NCI-H2196 treated with DMSO at 0.1 percent for 48 hours (cell line): ENCODE measurements around the gene RANBP10.

Experiments used
- DNase-seq: peaks from one replicate; lab custom pipeline; 2025; ENCODE audit not compliant: unreplicated experiment; lab: John Stamatoyannopoulos, UW

RANBP10 gene

DNA sequence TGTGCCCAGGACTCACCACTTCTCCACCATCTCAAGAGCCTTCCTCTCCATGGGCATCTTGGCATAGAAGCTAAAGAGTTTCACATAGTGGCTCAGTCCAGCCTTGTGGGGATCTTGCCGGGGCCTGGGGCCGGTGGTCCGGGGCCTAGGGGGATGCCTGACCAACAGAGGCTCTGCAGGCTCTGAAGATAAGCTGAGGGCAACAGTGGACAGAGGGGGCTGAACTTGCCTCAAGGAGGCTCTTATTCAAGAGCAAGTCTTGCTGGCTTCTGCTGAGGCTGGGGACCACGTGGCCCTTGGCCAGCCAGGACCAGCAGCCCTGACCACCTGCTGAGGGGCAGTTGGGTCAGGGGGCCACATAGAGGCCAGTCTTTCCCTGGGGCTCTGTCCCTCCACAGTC, 22.3 kb upstream of the RANBP10 start:
- DNase-seq, result no peak

DNA sequence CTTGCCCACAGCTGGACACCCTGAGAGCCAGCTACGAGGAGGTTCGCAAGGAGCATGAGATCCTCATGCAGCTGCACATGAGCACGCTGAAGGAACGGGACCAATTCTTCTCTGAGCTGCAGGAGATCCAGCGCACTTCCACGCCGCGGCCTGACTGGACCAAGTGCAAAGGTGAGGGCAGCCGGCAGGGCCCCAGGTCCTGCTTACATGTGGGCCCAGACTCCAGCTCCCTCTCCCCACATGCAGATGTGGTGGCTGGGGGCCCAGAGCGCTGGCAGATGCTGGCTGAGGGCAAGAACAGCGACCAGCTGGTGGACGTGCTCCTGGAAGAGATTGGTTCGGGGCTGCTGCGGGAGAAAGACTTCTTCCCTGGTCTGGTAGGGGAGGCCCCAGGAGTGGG, 19.5 kb upstream of the RANBP10 start:
- no peak for DNase-seq

DNA sequence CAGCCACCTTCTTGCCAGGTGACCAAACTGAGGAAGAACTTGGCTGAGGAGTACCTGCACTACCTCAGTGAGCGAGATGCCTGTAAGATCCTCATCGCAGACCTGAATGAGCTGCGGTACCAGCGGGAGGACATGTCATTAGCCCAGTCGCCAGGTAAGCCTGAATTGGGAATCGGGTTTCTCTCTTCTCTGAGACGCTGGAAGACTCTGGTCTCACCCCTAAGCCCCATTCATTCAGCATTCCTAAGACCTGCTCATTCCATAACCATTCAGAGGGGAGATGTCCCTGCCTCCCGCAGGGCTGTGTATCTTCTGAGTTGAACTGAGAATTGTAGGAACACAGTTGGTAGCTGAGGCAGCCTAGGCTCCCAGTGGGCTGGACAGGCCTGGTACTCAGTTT, 18.8 kb upstream of the RANBP10 start:
- DNase-seq, result no peak

DNA sequence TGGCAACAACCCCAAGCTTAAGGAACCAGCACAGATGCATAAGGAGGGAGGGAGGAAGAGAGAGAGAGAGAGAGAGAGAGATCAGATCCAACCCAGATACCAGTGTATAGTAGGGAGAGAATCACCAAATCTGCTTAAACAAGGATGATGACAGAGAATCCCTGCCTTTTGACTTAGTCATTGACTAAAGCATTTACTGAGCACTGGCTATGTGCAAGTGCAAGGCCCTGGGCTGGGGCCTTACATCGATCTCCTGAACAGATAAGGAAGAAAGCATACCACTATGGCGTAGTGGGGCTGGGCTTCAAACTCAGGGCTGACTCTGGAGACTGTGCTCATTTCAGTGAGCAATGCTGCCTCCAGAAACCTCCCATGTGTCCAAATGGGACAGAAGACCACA, 16.2 kb upstream of the RANBP10 start:
- DNase-seq, result no peak

DNA sequence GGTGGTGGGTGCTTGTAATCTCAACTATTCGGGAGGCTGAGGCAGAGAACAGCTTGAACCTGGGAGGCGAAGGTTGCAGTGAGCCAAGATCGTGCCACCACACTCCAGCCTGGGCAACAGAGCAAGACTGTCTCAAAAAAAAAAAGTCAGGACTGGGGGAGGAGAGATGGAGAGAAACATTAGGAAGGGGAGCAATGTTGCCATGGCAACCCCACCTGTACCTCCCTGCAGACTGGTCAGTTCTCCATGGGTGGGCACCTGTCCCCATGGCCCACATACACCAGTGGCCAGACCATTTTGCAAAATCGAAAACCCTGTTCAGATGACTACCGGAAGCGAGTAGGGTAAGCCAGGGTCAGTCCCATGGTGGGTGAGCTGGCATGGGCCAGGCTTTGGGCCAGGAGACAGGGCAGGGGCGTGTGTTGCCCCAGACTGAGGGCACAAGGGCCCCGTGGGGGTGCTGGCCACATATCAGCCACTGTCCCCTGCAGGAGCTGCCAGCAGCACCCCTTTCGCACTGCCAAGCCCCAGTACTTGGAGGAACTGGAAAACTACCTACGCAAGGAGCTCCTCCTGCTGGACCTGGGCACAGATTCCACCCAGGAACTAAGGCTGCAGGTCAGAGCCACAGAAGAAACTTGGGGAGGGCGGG, 14.4 kb upstream of the RANBP10 start:
- no peak for DNase-seq

DNA sequence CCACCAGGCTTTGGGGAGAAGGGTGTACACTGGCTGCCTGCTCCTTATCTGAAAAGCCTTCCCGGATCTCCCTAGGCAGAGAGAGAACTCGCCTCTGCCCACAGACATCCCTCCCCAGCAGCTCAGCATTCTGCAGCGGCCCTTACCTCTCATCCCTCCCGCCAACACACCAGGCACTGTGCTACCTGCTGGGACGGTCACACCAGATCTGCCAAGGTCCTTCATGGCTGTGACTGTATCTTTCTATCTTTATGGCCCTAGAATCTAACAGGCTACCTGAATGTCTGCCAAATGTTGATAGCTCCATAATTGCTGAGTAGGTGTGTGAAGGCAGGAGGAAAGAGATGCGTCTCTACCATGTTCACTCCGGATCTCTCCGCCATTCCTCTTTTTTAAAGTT, 8.2 kb upstream of the RANBP10 start:
- no peak for DNase-seq

DNA sequence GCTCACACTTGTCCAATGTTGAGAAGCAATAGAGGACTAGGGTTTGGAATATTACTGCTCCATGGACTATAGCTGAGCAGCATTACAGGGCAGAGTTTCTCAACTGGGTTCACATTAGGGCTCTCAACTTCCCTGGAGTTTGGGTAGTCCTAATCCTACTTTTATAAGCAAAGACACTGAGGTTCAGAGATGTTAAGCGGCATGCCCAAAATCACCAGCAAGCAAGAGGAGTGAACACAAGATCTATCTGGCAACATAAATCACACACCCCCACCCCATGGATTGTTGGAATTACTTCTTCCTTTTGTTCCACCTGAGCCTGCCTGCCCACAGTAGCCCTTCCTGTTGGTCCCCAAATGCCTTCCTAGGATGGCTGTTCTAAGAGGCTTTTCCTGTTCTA, 5.5 kb upstream of the RANBP10 start:
- DNase-seq, result no peak

DNA sequence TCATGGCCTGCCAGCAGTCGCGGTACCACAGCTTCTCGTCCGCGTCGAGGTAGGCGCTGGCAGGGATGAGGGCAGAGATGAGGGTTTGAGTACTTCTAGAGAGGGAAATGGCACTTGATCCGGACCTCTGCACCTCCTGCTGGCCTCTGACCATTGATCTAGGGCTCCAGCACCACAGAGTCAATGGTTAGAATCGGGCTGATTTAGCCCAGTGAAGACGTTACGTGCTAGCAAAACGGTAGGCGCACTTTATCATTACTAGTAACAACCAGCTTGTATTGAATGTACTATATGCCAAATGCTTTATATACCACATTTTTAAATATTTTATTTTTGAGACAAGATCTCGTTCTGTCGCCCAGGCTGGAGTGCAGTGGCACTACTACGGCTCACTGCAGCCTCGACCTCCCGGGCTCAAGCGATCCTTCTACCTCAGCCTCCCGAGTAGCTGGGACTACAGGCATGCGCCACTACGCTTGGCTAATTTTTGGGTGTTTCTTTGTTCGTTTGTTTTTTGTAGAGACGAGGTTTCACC, 855 bp upstream of the RANBP10 start:
- DNase-seq, result no peak

DNA sequence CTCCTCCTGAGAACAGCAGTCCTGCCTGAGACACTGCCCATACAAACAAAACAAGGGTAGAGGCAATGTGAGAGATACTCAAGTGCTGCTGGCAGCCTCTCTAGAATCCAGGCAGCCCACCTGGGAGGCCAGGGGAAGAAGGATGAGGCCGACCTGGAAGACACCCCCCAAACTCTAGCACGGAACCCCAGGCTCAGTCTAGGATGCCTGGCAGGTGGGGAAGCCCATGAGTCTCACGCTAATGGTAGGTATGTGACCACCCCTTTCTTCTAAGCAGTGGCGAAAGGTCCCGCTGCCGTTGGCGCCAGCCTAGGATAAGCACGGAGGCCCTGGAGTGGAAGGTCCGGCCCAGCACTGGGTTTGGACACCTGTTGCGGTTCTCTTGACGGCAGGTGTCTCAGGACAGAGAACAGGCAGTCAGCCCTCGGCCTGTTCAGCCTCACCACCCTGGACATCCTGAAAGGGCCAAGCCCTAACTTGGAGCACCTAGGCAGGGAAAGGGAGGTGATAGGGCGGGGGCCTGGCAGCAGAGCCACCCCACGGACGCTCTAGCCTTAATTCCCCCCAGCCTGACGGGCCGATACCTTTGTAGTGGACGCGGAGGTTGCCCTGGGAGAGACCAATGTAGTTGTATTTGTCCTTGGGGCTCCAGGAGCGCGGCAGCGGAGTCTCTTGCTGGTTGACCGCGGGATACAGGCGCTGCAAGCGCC, 487 bp downstream of the RANBP10 start:
- DNase-seq, result no peak

DNA sequence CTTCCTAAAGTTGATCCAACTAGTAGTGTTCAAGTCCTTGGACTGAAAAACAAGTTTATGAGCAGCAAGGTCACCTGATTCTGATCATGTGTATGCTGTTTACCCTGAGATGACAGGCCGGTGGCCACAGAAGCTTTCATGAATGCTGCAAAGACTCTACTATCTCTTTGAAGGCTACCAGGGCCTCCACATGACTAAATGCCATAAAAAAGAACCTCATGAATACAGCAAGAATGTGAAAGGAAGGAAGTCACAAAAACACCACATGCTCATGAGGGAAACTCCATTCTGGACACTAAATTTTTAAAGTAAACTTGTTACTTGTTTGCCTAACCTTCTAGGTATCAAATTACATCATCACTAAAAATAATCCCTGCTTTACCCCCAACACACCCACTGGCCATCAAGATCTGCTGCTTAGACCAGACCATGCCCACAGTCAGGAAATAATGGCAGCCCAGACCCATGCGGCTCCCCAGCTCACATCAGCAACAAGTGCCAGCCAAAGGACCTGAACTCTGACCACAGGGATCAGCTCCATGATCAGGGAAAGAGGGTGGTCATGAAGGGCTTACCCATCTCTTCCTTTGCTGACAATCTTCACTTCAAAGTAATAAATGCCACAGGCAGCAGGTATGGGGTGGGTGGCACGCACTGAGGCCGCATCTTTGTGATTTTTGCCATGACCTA, 1.4 kb downstream of the RANBP10 start:
- DNase-seq, result no peak

DNA sequence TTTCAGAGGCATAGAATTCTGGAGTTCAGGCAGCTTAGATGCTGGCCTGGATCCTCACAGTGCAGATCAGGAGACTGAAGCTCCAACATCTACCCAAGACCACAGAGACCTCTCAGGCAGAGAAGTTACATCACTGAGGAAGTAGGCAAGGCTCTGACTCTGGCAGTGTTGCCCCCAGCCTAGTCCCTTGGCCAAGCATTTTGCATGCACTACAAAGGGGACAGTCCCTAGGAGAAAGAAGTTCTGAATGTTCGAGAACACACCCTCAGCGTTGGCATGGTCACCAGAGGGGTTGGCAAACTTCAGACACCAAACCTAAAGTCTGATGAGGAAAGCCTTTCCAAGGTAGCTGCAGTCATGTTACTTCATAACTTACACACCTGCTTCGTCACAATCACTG, 2.5 kb downstream of the RANBP10 start:
- no peak for DNase-seq

DNA sequence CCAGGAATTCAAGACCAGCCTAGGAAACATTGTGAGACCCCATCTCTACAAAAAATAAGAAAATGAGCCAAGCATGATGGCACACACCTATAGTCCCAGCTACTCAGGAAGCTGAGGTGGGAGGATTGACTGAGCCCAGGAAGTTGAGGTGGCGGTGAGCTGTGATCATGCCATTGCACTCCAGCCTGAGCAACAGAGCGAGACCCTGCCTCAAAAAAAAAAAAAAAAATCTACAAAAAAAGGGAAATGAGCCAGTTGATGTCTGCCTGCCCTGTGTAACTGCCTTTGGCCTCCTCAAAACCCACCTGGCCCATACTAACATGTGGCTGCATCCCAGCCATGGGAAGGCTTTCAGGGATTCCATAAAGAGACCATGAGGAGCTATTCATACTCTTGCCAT, 4.5 kb downstream of the RANBP10 start:
- DNase-seq, result no peak

DNA sequence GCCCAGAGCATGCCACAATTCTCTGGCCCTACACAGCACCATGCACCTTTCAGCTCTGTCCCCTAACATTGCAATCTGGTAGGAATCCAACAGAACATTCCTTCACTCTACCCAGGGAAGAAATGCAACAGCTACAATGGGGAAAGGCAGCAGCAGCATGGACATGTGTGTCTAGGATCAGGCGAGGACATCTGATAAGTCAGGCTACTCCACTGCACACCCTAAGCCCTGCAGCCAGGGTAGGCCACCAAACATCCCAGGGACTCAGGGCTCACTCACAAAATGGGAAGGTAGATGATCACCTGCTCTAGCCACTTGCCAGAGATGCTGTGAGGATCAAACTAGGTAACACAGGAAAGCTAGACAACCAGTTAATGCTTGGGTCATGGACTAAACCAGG, 5.1 kb downstream of the RANBP10 start:
- DNase-seq, result no peak

DNA sequence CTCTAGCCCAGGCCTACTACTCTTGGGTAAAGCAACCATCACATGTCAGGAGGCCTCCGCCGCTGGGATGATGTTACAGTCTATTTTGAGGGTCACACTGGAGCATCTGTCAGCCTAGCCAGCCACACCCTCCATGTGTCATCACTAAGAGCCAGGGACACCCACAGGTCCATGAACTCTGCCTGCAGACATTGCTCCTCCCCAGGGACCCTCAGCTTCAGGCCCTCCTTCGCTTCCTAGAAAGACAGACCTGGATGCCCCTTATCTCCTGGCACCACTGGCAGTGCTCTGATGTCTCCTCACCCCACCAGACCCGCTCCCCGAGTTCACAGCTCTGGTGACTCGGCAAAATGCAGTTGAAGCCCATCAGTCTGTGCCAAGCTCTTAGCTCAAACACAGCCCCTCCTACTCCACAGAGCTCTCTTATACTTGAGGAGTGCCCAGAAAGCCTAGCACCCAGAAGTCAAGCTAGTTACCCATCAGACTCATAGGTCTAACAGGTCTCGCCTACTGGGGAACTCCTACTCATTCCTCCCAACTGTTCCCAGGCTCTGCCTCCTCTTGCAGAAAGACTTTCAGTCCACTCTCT, 5.9 kb downstream of the RANBP10 start:
- no peak for DNase-seq

DNA sequence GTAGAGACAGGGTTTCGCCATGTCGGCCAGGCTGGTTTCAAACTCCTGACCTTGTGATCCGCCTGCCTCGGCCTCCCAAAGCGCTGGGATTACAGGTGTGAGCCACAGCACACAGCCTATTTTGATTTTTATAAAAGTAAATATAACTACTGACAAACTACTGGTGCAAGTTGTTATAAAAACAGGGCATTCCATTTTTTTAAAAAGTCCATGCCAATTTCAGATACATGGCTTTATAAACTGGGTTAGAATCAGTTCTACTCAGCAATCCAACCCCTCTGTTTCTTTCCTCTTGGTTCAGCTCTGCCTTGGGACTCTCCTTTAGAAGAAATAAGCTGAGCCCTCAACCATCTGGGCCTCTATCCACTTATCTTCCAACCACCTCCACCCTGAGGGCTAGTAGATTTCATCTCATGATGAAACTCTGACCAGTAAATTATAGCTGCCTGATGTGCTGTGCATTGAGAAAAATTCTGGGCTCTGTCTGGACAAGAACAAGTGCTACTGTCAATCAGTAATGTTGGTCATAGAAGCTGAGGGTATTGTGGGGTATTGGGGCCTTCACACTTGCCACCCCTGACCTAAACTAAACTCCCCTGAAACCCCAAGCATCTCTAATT, 10.2 kb downstream of the RANBP10 start:
- no peak for DNase-seq

DNA sequence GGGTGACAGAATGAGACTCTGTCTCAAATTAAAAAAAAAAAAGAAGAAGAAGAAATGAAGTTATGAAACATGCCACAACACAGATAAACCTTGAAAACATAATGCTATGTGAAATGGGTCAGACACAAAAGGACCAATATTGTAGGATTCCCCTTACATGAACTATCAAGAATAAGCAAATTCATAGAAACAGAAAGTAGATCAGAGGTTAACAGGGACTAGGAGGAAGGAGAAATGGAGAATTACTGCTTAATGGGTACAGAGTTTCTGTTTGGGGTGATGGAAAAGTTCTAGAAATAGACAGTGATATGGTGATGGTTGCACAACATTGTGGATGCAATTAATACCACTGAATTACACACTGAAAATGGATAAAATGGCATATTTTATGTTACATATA, 16.3 kb downstream of the RANBP10 start:
- DNase-seq, result no peak

DNA sequence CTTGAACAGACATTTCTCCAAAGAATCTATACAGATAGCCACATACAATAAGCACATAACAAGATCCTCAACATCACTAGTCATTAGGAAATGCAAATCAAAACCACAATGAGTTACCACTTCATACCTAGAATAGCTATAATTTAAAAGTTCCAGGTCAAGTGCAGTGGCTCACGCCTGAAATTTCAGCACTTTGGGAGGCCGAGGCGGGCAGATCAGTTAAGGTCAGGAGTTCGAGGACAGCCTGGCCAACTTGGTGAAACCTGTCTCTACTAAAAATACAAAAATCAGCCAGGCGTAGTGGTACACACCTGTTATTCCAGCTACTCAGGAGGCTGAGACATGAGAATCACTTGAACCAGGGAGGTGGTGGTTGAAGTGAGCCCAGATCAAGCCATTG, 19.9 kb downstream of the RANBP10 start:
- no peak for DNase-seq

DNA sequence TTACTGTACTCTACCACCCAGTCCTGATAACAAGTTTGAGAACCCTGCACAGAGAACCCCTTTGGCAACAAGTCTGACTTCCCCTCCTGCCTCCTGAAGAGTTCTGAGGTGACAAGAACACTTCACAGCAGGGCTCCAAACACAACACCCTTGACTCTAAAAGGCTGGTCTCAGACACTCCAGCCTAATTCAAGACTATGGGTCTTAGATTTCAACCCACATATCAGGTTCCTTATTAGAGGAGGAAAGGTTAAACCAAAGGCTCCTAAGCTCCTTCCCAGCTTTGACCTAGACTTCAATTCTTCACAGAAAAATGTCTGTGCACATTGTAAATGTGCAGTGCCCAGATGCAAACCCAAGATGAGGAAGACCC, 23.0 kb downstream of the RANBP10 start:
- DNase-seq, result no peak

DNA sequence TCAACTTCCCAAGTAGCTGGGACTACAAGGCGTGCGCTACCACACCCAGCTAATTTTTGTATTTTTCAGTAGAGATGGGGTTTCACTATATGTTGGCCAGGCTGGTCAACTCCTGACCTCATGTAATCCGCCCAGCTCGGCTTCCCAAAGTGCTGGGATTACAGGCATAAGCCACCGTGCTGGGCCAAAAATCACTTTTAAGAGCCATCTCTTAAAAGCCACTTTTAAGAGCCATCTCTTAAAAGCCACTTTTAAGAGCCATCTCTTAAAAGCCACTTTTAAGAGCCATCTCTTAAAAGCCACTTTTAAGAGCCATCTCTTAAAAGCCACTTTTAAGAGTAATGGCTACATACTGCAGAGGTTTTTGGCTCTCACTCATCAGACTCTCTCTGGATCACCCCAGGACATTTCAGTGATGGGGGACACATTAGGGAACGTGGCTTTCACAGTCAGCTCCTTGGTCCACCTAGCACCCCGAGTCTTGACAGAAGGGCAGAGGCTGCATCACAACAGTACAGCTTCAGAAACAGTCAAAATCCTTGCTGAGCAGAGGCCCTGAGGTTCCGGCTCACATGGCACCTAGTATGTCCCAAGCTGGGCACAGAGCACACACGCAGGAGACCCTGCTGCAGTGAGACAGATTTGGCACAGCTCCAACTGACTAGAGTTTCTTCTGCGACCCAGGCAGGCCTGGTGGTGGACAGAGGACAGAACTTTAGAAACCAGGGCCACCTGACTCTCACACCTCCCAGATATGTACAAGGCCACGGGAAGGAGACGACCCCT, 23.6 kb downstream of the RANBP10 start:
- no peak for DNase-seq

DNA sequence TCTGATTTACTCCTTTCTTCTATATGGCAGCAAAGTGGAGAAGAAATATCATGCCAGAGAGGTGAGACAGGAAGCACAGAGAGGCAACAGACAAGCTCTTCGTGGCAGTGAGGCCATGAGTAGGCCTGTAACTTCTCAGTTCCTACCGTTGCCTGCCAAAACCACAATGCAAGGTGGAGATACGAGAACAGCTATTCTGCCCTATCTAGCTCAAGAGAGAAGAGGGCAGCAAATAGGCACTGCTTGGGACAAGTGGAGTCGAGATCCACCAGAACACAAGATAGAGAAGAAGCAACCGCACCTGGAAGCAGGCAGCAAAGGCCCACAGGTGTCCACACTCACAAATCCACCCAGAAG, 24.8 kb downstream of the RANBP10 start:
- no peak for DNase-seq
